HG03439 (cell line): ENCODE data around the gene CEP72.
"Not testable (repeated sequence)": the region's sequence is repeated elsewhere in the genome, so short reads cannot be mapped to it uniquely, and the experiment has no call there.

ENCODE experiments used
- ATAC-seq: cut with Tn5 transposase; IDR thresholded peaks from one replicate; pipeline ENCODE4 v1.9.1; 2021; ENCODE audit warnings: mild to moderate bottlenecking, moderate library complexity; ENCODE audit not compliant: unreplicated experiment

Gene CEP72

GRCh38 chr5:680836-681235 is 68.7 kb downstream of the CEP72 start:
- not testable (repeated sequence) for ATAC-seq

DNA sequence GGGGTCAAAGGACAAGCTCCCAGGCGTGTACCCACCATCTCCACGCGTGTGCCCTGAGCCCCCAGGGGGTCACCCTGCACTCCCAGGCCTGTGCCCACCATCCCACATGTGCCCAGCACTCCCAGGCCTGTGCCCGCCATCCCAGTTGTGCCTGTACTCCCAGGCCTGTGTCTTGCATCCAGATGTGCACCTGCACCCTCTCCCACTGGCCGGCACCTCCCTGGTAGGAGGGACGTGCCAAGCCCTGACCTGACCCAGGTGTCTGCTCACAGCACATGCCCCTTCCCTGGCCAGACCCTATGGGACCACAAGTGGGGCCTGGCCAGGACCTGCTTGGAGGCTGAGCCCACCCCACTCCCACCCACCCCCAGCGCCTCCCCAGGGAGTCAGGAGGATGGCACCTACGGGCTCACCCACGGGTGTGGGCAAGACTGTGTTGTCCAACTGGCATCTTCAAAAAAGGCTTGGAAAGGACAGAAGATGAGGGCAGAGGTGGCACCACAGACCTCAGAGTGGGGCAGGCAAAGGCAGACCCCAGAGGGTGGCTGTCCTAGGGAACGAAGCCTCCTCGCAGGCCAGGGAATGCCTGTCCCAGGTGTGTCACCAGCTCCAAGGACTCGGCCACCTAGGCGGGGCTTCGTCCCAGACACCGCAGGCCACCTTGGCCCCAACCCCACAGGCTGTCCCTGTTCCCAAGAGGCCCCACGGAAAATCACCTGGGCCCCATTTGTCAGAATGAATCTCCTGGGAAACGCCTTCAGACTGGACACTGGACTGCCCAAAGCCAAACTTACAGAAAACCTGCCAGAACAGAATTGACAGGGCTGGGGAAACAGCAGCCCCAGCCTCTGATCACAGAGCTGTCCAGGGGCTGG is 69.4 kb downstream of the CEP72 start:
- not testable (repeated sequence) for ATAC-seq

- ATAC-seq = not testable (repeated sequence)
Observed at GRCh38 chr5:682216-682615, 70.1 kb downstream of the CEP72 start.

- not testable (repeated sequence) for ATAC-seq
Observed at GRCh38 chr5:682651-683358, 70.7 kb downstream of the CEP72 start.

DNA sequence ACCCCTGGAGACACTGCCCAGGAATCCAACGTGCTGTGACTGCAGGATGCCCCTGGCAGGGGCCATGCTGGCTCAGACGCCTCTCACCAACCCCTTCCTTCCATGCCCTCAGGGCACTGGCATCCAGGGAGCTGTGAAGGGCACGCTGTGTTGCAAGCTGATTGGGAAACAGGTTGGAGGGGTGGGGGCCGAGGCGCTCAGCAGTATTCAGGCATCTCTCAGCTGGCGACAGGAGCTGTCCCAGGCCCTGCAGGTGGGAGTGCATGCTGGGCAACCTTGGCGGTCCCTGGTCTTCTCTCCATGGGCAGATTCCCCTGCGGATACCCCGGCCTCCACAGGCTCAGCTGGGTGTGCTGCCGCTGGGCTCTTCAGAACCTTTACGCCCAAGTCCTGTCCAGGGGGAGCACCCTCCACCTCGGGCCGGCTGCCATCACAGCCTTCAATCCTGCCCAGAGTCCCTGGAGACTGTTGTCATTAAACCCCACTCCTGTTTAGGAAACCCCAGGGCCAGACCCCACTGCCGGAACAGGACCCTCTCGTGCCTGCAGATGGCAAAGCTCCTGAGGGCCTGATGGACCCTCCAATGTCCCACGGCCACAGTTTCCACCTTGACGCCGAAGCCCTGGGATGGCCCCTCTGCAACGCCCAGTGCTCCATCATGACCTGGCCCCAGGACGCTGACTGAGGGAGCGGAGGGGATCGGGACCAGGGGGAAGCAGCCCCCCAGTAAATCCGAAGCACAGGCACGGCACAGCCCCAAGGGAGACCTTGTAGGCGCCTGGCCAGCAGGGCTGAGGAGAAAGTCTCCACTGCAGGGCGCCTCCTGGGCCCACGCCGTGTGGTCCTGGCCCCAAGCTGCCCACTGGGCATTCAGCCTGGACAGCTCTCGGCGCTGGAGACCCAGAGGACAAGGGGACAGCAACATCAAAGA is 71.7 kb downstream of the CEP72 start:
- no peak for ATAC-seq

- ATAC-seq = no peak
Observed at GRCh38 chr5:684751-685216, 72.6 kb downstream of the CEP72 start.

- ATAC-seq = no peak
Observed at GRCh38 chr5:685262-686171, 73.4 kb downstream of the CEP72 start.

DNA sequence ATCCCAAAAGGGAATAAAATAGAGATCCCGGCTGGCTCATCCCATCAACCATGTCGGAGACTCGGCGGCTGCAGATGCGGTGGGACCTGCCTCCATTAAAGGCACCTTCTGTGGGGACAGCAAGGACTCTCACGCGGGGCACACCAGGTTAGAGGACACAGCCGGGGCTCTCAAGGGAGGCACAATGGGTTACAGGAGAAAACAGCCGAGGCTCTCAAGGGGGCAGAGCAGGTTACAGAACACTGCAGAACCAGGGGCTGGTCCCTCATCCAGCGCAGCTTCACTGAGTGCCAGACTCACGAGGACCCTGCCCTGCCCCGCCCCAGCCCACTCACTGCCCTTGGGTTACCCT is 74.0 kb downstream of the CEP72 start:
- ATAC-seq = not testable (repeated sequence)

DNA sequence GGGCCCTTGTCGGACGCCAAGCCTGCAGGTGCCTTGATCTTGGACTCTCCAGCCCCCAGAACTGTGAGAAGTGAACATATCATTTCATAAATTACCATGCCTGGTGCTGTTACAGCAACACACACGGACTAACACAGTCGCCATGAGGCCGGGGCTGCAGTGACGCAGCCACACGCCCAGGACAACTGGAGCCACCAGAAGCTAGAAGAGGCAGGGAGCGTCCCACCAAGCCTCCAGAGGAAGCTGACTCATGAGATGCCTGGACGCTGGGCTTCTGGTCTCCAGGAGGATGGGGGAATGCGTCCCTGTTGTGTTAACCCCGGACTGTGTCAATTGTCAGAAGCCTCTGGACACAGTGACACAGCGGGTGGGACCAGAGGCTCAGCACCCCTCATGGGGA is 74.8 kb downstream of the CEP72 start:
- ATAC-seq = not testable (repeated sequence)

GRCh38 chr5:688348-689010 is 76.3 kb downstream of the CEP72 start:
- ATAC-seq = not testable (repeated sequence)

DNA sequence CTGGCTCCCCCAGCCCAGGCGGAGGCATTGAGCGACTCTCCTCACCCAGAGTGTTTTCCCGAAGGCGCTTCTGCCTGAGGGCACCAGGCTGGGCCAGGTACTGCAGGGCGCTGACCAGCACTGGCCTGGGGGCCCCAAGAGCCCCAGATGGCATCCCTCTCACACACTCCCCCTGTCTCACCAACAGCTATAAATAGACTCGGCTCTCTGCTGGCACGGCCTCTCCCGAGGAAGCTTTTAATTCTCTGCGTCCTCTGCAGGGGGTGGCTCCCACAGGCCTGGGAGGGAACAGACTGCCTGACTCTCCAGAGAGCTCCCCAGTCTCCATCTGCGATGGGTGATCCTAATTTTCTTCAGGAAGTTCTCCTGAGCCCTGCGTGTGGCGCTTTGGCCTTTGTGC is 78.2 kb downstream of the CEP72 start:
- not testable (repeated sequence) for ATAC-seq

DNA sequence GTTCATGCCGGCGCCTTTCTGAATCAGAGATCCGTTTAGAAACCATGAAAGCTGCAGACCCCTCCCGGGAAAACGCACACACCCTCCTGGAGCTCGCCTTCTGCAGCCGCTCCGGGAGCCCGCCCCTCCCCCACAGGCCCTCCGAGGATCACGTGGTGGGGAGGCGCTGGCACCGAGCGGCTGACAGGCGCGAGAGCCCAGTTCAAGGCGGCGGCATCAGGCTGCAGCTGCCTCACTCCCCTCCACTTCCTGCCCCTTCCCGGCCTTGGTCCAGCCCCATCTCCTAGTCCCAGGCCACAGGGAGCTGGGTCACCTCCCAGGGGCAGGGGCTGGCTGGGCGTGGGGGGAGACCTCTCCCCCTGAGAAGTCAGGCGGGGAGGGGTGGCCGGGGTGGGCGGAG is 78.9 kb downstream of the CEP72 start:
- ATAC-seq = not testable (repeated sequence)

DNA sequence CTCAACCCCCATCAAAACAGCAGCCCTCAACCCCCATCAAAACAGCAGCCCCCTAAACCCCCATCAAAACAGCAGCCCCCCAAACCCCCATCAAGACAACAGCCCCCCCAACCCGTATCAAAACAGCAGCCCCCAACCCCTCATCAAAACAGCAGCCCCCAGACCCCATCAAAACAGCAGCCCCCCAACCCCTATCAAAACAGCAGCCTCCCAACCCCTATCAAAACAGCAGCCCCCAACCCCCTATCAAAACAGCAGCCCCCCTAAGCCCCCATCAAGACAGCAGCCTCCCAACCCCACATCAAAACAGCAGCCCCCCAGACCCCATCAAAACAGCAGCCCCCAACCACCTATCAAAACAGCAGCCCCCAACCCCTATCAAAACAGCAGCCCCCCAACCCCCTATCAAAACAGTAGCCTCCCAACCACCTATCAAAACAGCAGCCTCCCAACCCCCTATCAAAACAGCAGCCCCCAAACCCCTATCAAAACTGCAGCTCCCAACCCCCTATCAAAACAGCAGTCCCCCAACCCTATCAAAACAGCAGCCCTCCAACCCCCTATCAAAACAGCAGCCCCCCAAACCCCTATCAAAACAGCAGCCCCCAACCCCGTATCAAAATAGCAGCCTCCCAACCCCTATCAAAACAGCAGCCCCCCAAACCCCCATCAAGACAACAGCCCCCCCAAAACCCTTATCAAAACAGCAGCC is 79.8 kb downstream of the CEP72 start:
- no peak for ATAC-seq

DNA sequence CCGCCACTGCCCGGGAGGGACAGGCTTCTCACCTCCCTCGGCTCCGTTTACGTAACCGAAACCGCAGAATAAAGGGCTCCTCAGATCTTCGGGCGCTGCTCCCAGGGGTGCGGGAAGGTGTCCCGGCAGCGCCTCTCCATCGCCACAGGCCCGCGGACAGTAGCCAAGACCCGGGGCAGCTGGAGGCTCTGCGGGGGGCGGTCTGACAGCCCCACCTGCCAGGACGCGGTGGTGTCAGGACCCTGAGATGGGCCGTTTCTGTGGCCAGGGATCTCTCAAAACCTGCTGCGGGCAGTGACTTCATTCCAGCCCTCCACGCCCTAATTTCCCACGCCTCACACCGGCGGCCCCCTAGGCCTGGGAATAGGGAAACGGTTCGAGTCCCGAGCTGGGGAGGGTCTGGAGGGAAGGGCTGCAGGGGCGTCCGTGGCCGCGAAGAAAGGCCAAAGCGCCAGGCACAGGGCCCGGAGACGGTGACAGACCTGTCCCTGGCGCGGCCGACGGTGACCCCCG is 80.4 kb downstream of the CEP72 start:
- ATAC-seq = peak; percentile 3

DNA sequence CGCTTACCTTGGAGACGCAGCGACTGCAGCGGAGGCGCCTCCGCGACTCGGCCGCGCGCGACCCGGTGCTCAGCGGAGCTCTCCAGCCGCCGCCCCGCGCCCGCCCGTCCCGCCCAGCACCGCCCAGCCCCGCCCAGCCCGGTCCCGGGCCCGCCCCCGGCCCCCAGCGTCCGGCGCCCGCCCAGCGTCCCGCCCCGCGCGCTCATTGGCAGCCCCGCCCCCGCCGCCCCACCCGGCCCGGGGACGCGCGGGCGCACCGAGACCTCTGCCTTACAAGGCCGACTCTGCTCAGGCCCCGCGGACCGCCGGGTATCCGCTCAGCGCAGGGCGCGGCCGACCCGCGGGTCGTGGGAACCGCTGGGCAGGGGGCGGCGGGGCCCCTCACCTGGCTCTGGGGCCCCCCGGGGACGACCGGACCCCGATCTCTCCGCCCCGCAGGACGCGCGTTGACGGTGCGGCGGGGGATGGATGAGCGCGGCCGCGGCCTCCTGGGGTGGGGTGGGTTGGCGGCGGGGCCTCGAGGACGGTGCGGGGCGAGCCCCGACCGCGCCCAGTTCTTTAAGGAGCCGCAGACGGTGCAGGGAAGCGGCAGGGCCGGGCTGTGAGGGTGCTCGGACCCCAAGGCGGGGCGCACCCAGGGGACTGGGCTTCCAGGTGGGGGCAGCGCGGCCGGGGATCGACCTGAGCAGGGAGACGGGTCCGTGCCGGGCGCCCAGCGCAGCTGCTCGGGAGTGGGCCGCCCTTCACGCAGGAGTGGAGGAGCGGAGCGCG is 81.3 kb downstream of the CEP72 start, which contains the start of gene TPPP:
TSS of gene TPPP (minus strand) at position 82 of the 771 bp plus-strand sequence. CDS start 15,292 bp downstream, outside the sequence.
- ATAC-seq = peak; percentile 68

DNA sequence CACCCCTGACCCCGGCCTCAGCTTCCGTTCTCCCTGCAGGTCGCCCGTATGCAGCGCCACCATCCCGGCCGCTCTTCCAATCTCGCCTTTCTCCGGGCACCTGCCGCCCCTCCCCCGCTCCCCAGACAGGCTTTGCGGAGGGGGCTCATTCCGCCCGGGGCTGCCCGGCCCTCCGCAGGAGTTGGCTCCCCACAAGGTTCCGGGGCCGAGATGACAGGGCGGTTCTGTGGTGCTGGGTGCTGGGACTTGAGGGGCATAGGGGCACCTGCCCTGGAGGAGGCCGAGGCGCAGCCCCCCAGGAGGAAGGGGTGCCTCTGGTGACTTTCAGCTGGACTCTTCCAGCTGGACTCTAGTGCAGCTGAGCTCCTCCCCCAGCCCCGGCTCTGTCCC is 81.9 kb downstream of the CEP72 start:
- peak; percentile 15 for ATAC-seq

- not testable (repeated sequence) for ATAC-seq
Observed at GRCh38 chr5:695475-695874, 83.3 kb downstream of the CEP72 start.

DNA sequence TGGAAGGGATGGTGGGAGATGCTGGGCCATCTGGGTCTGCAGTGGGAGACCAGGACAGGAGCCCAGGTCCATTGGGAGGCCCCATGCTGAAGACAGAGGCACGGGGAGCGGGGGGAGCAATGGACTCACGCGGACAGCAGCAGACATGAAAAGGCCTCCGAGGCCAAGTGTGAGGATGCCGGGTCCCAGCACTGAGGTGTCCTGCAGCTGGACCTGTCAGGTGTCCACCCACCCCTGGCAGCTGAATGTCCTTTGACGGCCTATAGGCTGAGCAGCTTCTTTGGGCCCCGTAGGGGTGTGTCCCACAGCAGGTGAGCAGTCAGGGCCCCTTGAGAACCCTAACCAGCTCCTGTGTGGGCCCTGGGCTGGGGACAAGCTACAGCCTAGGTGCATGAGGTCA is 84.1 kb downstream of the CEP72 start:
- not testable (repeated sequence) for ATAC-seq
